Caco-2 (cell line): ENCODE results near the gene TUNAR. TPM values are rescaled to one million over a fixed set of nuclear protein-coding genes. Genes with fewer than 3 reads are reported as not detected.
A peak's percentile ranks its signal among the peaks of the same experiment; 100 is the strongest.

ENCODE experiments used
- BruUV-seq: library from RNA; stranded (reverse); fragments of 400-500 nt; replicated peaks from 2 replicates; lab custom pipeline; 2021; lab: Mats Ljungman, UMichigan
- CTCF ChIA-PET: fragments of 300-600 bp; sonication (Branson Sonifier 250); formaldehyde crosslinking; loops from one replicate; lab custom pipeline; 2022; ENCODE audit warnings: antibody characterized with exemption; lab: Charles Lee
- POLR2A ChIA-PET: fragments of 300-600 bp; sonication (Branson Sonifier 250); formaldehyde crosslinking; loops from one replicate; lab custom pipeline; 2022; ENCODE audit warnings: antibody characterized with exemption; lab: Charles Lee
- DNase-seq, 2 experiments: peaks; one replicate each; pipeline versions ENCODE4 v3.0.0 to v3.0.0-alpha.2; 2020 to 2022
- H3K27me3 ChIP-seq: replicated peaks from 2 replicates; pipeline ENCODE4 v1.6.0; 2011; ENCODE audit warnings: low read length; ENCODE audit not compliant: control insufficient read depth, insufficient read depth
- H3K36me3 ChIP-seq: 2 replicates; pipeline ENCODE4 v1.5.1; 2011; ENCODE audit warnings: low read length; ENCODE audit not compliant: control insufficient read depth, insufficient read depth
- H3K4me1 ChIP-seq: fragments of 250-450 bp; sonication (Bioruptor Pico); 2 replicates; pipeline ENCODE4 v1.5.1; 2020; ENCODE audit warnings: mild to moderate bottlenecking
- H3K4me3 ChIP-seq: 2 replicates; pipeline ENCODE4 v1.5.1; 2011; ENCODE audit warnings: low read depth, mild to moderate bottlenecking, control low read depth, low read length
- H3K9me3 ChIP-seq: fragments of 250-450 bp; sonication (Bioruptor Pico); 2 replicates; pipeline ENCODE4 v1.5.1; 2020; ENCODE audit warnings: mild to moderate bottlenecking, moderate library complexity
- H3K27ac Mint-ChIP-seq: one replicate; pipeline ENCODE4 v1.8.0; 2022; ENCODE audit warnings: mixed read lengths; ENCODE audit not compliant: unreplicated experiment
- H3K27me3 Mint-ChIP-seq: one replicate; pipeline ENCODE4 v1.8.0; 2022; ENCODE audit warnings: mixed read lengths; ENCODE audit not compliant: insufficient read depth, unreplicated experiment
- H3K36me3 Mint-ChIP-seq: one replicate; pipeline ENCODE4 v1.8.0; 2022; ENCODE audit warnings: mild to moderate bottlenecking, mixed read lengths; ENCODE audit not compliant: insufficient read depth, unreplicated experiment
- H3K4me1 Mint-ChIP-seq: one replicate; pipeline ENCODE4 v1.8.0; 2022; ENCODE audit warnings: low read depth, mixed read lengths; ENCODE audit not compliant: unreplicated experiment
- H3K4me3 Mint-ChIP-seq: one replicate; pipeline ENCODE4 v1.8.0; 2022; ENCODE audit warnings: mild to moderate bottlenecking, moderate library complexity, mixed read lengths; ENCODE audit not compliant: unreplicated experiment
- H3K9me3 Mint-ChIP-seq: one replicate; pipeline ENCODE4 v1.8.0; 2022; ENCODE audit warnings: mixed read lengths; ENCODE audit not compliant: unreplicated experiment
- intact Hi-C: fragments of 100-400 bp; cut with micrococcal nuclease; formaldehyde crosslinking; loops from one replicate; pipeline ENCODE4 v1.10.0; 2022; ENCODE audit not compliant: unreplicated experiment
- total RNA-seq: library from RNA; stranded (reverse); gene quantifications from 2 replicates; pipeline ENCODE4 v1.2.3, GENCODE V29; 2022
- TF ChIP-seq, protein P1 (sequence below), 2 experiments: fragments of 200-600 bp in 1 of 2; IDR thresholded peaks; 1 replicate in 1 of 2; 2 replicates in 1 of 2; pipeline versions ENCODE4 v1.5.1 to v1.8.0; 2011 to 2022; ENCODE audit warnings: antibody characterized with exemption in 1 of 2, control low read depth in 1 of 2, inconsistent platforms in 1 of 2, low read depth in 1 of 2, low read length in 1 of 2, mild to moderate bottlenecking in 1 of 2, moderate library complexity in 1 of 2; ENCODE audit not compliant: insufficient read depth in 1 of 2, severe bottlenecking in 1 of 2, unreplicated experiment in 1 of 2

The TUNAR gene
- total RNA-seq, 1 experiment from 2014 or later = not detected

DNA sequence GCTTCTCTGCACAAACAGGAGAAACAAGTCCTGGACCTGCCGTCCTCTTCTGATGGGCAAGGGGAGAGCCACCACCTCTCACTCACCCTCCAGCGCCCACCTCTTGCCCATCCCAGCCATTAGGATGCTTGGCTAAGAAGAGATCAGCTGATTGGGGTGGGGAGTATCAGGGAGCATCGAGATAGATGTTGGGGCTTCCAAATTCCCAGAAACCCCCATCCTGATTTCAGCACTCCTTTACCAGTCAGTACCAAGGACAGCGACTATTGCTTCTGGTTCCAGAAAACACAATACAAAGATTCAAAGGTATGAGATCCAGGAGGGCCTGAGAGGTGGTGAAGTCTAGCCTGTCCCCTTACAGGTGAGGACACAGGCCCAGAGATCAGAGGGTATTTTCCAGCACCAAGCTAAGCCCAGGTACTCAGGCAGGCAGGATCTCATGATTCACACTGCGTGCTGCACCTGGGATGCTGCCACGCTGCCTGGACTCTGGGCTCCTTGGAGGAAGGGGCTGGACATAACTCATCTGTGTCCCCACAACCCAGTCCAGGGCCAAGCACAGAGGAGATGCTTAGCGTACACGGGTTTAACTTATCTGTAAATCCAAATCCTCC, 76.6 kb downstream of the TUNAR start:
- intact Hi-C loops = no loop called here
- TF ChIP-seq, protein P1, sequence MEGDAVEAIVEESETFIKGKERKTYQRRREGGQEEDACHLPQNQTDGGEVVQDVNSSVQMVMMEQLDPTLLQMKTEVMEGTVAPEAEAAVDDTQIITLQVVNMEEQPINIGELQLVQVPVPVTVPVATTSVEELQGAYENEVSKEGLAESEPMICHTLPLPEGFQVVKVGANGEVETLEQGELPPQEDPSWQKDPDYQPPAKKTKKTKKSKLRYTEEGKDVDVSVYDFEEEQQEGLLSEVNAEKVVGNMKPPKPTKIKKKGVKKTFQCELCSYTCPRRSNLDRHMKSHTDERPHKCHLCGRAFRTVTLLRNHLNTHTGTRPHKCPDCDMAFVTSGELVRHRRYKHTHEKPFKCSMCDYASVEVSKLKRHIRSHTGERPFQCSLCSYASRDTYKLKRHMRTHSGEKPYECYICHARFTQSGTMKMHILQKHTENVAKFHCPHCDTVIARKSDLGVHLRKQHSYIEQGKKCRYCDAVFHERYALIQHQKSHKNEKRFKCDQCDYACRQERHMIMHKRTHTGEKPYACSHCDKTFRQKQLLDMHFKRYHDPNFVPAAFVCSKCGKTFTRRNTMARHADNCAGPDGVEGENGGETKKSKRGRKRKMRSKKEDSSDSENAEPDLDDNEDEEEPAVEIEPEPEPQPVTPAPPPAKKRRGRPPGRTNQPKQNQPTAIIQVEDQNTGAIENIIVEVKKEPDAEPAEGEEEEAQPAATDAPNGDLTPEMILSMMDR (IDR thresholded peaks at IDR 0.05; ENCODE audit: insufficient read depth in 1 of 2, low read depth in 1 of 2, low read length in 1 of 2, severe bottlenecking in 1 of 2, unreplicated experiment in 1 of 2) = no peak
- peaks cover 8% of the 10 kb centered on the region; the same call in 1 of the 2 replicates for H3K4me1 ChIP-seq
- Mint-ChIP-seq H3K9me3 (no peaks in the 10 kb centered on the region), H3K27ac (no peak overlapping the region), H3K4me1 (peaks cover 7% of the 10 kb centered on the region), H3K27me3 (peaks cover 3% of the 10 kb centered on the region), H3K4me3 (no peak overlapping the region), H3K36me3 (no peaks in the 10 kb centered on the region)
- no peaks in the 10 kb centered on the region for H3K27me3 ChIP-seq
- H3K36me3 ChIP-seq = no peaks in the 10 kb centered on the region
- H3K4me3 ChIP-seq = no peak overlapping the region
- DNase-seq = peak in 1 of 2 experiments; percentile 28
- ChIA-PET POLR2A (no interaction called here), CTCF (no interaction called here)
- no peaks in the 10 kb centered on the region for H3K9me3 ChIP-seq
- no TSS peak for BruUV-seq

DNA sequence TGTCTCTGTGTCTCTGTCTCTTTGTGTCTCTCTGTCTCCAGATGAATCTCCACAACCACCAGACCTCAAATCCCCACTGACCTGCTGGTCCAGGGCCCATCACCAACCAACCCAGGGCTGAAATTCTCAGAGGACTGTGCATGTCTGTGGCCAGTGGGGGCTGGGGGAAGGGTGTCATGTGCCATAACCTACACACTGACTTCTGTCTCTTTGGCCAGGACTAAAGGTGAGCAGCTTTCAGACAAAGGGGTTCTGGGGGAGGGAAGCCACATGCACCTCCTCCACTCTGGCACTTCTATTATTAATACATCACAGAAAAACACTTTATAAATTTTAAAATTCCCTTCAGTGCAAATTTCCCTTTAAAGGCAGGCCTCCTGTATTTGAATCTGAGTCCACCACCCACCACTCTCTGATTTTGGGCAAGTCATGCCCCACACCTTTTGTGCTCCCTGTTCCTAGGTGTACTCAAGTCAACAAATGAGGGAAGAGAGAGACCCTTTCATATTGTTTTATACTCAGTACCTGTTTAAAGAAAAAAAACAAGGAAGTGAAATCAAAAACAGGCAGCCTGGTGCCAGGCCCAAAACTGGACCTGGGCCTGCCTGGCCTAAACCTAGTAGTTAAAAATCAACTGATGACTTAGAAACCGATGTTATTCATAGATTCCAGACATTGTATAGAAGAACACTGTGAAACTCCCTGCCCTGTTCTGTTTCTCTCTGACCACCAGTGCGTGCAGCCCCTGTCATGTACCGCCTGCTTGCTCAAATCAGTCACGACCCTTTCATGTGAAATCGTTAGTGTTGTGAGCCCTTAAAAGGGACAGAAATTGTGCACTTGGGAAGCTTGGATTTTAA, 80.2 kb downstream of the TUNAR start:
- no peaks in the 10 kb centered on the region for H3K9me3 ChIP-seq
- Mint-ChIP-seq H3K9me3 (no peaks in the 10 kb centered on the region), H3K36me3 (no peaks in the 10 kb centered on the region), H3K4me1 (peaks cover 7% of the 10 kb centered on the region), H3K27ac (no peak overlapping the region), H3K27me3 (peaks cover 4% of the 10 kb centered on the region), H3K4me3 (no peak overlapping the region)
- H3K36me3 ChIP-seq = no peaks in the 10 kb centered on the region
- no peak overlapping the region for H3K4me3 ChIP-seq
- no TSS peak for BruUV-seq
- CTCF ChIA-PET = no interaction called here
- no peak for DNase-seq
- TF ChIP-seq, protein P1 (IDR thresholded peaks at IDR 0.05; ENCODE audit: insufficient read depth in 1 of 2, low read depth in 1 of 2, low read length in 1 of 2, severe bottlenecking in 1 of 2, unreplicated experiment in 1 of 2) = no peak
- H3K4me1 ChIP-seq = 0 out of 2 replicates have a peak, but pooled peaks cover 3% of the 10 kb centered on the region
- intact Hi-C loops = no loop called here
- POLR2A ChIA-PET = no interaction called here
- no peaks in the 10 kb centered on the region for H3K27me3 ChIP-seq

DNA sequence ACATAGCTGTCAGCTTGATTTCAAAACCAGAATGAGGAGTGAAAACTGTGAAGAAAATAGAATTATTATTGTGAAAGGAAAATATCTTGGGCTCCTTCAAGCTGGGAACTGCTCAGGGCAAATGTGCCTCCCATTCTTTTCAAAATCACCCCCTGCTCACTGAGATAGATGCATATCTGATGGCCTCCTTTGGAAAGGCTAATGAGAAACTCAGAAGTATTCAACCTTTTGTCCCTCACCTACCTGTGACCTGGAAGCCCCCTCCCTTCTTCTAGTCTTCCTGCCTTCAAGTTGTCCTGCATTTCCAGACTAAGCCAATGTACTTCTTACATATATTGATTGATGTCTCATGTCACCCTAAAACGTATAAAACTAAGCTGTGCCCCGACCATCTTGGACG, 81.5 kb downstream of the TUNAR start:
- H3K4me3 ChIP-seq = no peak overlapping the region
- DNase-seq = no peak
- ChIA-PET CTCF (no interaction called here), POLR2A (no interaction called here)
- 0 out of 2 replicates have a peak, but pooled peaks cover 3% of the 10 kb centered on the region for H3K4me1 ChIP-seq
- Mint-ChIP-seq H3K4me3 (no peak overlapping the region), H3K36me3 (no peaks in the 10 kb centered on the region), H3K9me3 (no peaks in the 10 kb centered on the region), H3K4me1 (peaks cover 7% of the 10 kb centered on the region), H3K27me3 (peaks cover 4% of the 10 kb centered on the region), H3K27ac (no peak overlapping the region)
- H3K36me3 ChIP-seq = no peaks in the 10 kb centered on the region
- TF ChIP-seq, protein P1 (IDR thresholded peaks at IDR 0.05; ENCODE audit: insufficient read depth in 1 of 2, low read depth in 1 of 2, low read length in 1 of 2, severe bottlenecking in 1 of 2, unreplicated experiment in 1 of 2) = no peak
- intact Hi-C loops = no loop called here
- no peaks in the 10 kb centered on the region for H3K27me3 ChIP-seq
- no TSS peak for BruUV-seq
- H3K9me3 ChIP-seq = no peaks in the 10 kb centered on the region
